M059J (cell line): ENCODE measurements around the gene GPR180. TPM values are rescaled to one million over a fixed set of nuclear protein-coding genes. Genes with fewer than 3 reads are reported as not detected.
"Not testable (repeated sequence)": the region's sequence is repeated elsewhere in the genome, so short reads cannot be mapped to it uniquely, and the experiment has no call there.

ENCODE experiments used
- DNase-seq: peaks from one replicate; pipeline ENCODE4 v3.0.0-alpha.2; 2012; ENCODE audit warnings: low read depth
- total RNA-seq: library from RNA; depleted of rRNA; stranded (reverse); fragments of >200 nt; shearing (Covaris generic); gene quantifications from 2 replicates; pipeline ENCODE4 v1.2.3, GENCODE V29; 2014

Gene GPR180
- total RNA-seq, 1 experiment from 2014 or later = 13.9 TPM

DNA sequence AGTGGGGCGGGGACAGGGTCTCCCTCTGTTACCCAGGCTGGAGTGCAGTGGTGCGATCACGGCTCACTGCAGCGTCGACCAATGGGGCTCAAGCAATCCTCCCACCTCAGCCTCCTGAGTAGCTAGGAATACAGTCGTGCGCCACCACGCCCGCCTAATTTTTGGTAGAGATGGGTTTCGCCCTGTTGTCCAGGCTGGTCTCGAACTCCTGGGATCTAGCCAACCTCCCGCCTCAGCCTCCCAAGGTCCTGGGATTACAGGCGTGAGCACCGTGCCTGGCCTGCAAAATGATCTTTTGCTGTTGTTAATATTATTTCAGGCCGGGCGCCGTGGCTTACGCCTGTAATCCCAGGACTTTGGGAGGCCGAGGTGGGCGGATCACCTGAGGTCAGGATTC lies 5.1 kb upstream of the GPR180 start:
- no peak for DNase-seq

- no peak for DNase-seq
Measured at GRCh38 chr13:94598281-94598680, 3.4 kb upstream of the GPR180 start.

- no peak for DNase-seq
Measured at GRCh38 chr13:94599877-94600276, 1.8 kb upstream of the GPR180 start.

GRCh38 chr13:94602467-94602866 lies 810 bp downstream of the GPR180 start:
- no peak for DNase-seq

DNA sequence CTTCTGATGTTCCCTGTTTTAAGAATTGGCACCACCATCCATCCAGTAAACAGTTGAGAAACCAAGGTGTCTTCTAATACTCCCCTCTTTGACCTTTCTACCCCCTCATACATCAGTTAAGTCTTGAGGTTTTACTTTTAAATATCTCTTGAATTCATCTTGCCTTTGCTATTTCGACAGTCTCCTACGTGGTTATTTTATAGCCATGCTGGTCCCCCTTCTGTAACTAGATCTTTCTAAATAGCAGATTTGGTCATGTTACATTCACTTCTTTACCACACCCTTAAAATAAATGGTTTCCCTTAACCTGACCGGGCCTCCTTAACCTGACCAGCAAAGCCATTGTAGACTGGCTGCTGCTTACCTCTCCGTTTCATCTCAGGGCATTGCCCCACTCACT lies 5.4 kb downstream of the GPR180 start:
- no peak for DNase-seq

GRCh38 chr13:94607939-94608338 lies 6.3 kb downstream of the GPR180 start:
- no peak for DNase-seq

DNA sequence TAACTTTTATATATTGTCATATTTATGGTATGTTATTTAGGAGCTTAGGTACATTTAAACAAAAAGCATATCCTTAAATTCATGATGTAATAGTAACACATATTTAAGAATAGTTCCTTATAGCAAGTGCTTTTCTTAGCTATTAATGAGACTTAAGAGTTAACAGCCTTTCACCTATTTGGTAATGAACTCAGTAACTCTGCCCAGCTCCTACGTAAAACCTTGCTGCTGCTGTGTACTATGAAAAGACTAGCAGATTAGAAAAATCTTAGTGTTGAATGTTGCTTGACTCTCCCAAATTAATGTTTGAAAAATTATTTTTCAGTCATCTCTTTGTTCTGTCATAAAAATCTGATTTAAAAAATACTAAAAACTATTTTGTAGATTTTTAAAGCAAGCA lies 6.9 kb downstream of the GPR180 start:
- no peak for DNase-seq

- no peak for DNase-seq
Measured at GRCh38 chr13:94609196-94609595, 7.5 kb downstream of the GPR180 start.

DNA sequence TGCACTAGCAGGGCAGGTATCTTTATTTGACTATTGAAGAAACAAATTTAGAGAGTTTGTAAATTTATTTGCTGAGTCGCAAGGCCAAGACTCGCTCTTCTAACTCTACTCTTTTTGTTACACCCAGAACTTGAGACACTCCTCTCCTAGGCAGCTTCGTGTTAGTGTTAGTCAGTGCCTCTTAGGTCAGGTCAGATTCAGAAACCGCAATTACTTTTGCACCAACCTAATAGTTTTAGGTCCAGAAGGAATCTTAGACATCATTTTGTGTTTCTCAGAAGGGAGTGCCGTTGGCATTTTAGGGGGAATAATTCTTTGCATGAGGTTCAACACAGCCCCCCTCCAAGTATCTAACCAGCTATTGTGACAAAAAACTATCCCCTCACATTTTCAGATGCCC lies 8.8 kb downstream of the GPR180 start:
- DNase-seq = no peak

DNA sequence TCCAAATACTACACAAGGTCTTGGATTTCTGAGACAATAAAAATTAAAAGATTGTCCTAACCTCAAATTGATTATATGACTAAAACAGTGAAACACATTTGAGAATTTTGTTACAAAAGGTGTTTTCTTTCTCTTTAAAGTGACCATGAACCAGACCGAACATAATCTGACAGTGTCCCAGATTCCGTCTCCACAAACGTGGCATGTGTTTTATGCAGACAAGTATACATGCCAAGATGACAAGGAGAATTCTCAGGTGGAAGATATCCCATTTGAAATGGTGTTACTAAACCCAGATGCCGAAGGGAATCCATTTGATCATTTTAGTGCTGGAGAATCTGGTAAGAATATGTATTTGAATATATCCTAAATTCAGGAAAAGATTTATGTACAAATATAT lies 10.4 kb downstream of the GPR180 start:
- DNase-seq = no peak

DNA sequence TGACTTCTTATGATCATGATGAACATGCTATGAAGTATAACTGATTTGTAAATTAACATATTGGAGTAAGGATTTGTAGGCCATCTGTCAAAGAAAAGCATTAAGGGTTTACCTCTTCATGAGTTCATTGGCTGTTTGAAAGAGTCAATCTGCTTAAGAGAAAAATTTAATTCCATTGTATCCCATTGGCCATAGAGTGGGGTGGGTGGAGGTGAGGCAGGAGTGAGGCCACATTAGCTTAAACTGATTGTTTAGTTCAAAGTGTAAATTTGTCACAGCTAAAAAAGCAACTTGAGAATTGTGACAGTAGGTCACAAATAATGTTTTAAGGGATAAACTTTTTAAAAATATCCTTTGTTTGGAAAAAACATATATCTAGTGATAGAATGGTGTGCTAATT lies 11.4 kb downstream of the GPR180 start:
- DNase-seq = no peak

- DNase-seq = no peak
Measured at GRCh38 chr13:94617389-94618000, 15.8 kb downstream of the GPR180 start.

DNA sequence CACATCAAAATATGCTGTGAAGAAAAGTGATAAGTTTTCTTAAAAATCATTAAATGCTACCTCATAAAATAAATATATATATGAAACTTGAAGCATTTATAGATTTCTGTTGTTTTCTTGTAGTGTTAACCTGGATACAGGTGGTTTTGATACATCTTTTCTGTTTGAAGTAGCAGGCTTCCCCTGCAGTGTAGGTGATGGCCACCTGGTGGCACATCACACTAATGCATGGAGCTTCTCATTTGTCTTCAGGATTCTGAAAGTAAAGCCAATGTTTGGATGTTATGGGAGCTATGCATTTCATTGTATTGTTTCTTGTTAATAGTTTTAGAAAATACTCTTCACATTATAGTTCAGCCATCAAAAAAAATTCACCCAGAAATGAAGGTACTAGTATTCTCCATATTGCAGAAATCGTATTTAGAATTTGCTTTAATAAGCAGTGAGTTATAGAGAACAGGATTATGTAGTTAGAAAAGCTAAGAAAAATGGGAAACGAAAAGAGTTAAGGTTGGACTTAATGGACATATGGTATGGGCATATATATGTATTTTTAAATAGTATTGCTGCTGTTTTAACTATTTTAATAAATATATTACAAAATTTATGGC lies 18.7 kb downstream of the GPR180 start:
- peak; percentile 29 for DNase-seq

GRCh38 chr13:94622344-94622743 lies 20.7 kb downstream of the GPR180 start:
- DNase-seq = no peak

DNA sequence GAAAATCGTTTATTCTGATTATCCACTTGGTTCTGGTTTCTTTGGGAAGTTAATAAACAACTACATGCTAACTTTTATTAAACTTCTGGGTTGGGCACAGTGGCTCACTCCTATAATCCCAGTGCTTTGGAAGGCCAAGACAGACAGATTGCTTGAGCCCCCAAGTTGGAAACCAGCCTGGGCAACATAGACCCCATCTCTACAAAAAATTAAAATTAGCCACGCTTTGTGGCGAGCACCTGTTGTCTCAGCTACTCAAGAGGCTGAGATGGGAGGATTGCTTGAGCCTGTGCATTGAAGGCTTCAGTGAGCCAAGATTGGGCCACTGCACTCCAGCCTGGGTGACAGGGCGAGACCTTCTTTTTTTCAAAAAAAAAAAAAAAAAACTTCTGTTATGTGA lies 21.7 kb downstream of the GPR180 start:
- DNase-seq = no peak

DNA sequence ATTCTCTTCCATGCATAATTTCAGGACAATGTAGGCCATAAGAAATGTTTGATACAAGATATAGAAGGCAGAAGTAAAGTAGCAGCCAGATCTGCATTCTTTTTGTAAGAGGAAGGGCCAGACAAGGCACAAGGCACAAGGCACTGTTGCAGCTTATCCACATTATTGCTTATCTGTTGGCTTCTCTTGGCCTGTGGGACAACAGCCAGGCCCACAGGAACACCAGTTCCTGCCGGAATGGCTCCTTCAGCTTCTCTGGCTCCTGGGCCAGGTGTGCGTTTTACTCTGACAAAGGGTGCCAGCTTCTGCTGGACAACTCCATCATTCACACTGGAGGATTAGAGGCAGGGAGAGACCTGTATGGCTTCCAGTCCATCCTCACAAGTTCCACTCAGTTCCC lies 29.2 kb downstream of the GPR180 start:
- DNase-seq = no peak

- DNase-seq = no peak
Measured at GRCh38 chr13:94632226-94632980, 30.7 kb downstream of the GPR180 start.

DNA sequence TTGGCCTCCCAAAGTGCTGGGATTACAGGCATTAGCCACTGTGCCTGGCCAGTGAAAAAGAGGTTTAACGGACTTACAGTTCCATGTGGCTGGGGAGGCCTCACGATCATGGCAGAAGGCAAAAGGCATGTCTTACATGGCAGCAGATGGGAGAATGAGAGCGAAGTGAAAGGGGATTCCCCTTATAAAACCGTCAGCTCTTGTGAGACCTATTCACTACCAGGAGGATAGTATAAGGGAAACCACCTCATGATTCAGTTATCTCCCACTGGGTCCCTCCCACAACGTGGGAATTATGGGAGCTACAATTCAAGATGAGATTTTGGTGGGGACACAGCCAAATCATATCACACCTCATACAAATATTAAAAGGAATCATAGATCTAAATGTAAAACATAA lies 34.4 kb downstream of the GPR180 start:
- DNase-seq = not testable (repeated sequence)

- DNase-seq = no peak
Measured at GRCh38 chr13:94636942-94637578, 35.4 kb downstream of the GPR180 start.

GRCh38 chr13:94637677-94638076 lies 36.0 kb downstream of the GPR180 start:
- DNase-seq = not testable (repeated sequence)

DNA sequence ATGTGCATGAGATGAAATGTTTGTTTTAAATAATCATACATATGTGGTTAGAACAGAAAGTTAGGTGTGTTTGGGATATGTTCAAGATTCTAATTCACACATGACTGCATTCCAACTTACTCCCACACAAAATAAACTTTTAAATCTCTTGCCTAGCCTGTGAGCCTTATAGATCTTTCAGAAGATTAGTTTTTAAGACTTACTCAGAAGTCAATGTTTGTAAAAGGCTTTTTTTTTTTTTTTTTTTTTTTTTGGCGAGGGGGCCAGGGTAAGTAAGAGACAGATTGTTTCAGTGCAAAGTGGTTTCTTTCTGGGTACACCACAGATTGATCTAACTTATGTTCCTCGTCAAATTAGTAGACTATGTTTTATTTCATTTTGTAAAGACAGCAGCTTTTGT lies 39.1 kb downstream of the GPR180 start:
- DNase-seq = peak; percentile 5

DNA sequence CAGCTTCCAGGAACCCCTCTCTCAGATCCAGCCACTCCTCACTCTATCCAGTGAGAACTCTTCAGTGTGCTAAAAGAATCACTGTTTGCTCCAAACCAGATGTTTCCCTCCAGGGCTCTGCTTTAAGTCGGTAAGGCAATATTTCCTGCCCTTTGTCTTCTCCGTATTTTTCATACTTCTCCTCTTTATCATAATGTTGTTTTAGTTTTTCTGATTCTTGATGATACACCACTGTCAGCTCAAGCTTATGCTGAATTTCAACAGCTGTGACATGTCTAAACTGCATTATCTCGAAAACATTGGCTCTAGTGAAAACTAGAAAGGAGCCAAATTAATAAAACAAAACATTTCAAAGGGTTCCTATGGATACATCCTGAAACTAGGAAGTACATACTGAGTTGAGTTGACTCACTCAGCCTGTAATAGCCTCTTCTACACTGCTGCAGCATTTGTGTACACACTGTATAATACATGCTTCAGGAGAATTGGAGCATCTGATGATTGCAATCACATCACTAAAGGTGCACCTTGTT lies 39.8 kb downstream of the GPR180 start:
- DNase-seq = peak; percentile 58
